HCEC 1CT (cell line): ENCODE measurements around the gene XG.
"Not testable (repeated sequence)": the region's sequence is repeated elsewhere in the genome, so short reads cannot be mapped to it uniquely, and the experiment has no call there.

Source experiments
- DNase-seq: peaks from one replicate; pipeline ENCODE4 v3.0.0-alpha.2; 2017

XG gene

GRCh38 chrX:2735270-2735669, 16.6 kb upstream of the XG start:
- no peak for DNase-seq

- DNase-seq = no peak
Observed at GRCh38 chrX:2740672-2741071, 11.2 kb upstream of the XG start.

DNA sequence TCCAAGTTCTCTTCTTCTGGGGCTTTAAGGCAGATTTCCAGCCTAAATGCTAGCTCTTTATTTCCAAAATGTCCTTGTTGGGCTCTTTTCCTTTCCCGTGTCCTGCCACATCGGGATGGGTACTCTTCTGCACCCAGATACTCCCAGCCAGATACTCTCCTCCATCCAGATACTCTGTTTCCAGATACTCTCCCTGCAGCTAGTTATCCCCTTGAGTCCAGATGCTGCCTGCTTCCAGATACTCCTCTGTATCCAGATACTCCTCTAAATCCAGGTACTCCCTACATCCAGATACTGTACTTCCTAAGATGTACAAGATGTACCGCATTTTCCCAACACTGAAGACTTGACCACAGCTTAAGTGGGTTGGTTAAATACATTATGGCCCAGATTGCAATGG, 10.5 kb upstream of the XG start:
- no peak for DNase-seq

GRCh38 chrX:2746250-2746649, 5.6 kb upstream of the XG start:
- not testable (repeated sequence) for DNase-seq

DNA sequence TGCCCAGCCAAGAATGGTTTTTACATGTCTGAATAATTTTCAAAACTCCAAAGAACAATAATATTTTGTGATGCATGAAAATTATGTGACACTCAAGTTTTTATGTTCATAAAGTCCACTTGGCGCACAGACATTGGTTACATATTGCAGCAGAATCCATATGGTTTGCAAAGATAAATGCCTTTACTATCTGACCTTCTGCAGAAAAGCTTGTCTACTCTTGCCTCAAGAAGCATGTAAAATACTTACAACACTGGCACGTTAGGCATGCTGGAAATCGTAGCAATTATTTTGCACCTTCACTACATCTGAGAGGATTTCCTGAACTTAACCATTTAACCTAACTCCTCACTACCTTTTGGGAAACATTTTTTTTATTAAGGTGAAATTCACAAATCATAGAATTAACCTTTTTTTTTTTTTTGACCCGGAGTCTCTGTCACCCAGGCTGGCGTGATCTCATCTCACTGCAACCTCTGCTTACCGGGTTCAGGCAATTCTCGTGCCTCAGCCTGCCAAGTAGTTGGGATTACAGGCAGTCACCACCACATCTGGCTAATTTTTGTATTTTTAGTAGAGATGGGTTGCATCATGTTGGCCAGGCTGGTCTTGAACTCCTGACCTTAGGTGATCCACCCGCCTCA, 3.5 kb upstream of the XG start:
- DNase-seq = no peak

DNA sequence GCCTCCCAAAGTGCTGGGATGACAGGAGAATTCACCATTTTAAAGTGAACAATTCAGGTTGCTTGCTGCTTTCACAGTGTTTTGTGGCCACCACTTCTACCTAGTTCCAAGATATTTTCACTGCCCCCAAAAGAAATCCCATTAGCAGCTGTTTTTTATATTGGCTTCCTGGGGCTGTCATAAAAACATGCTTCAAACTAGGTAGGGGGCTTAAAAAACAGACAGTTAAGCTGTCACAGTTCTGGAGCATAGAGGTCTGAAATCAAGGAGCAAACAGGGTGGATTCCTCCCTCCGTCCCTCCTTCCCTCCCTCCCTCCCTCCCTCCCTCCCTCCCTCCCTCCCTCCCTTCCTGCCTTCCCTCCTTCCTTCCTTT, 3.0 kb upstream of the XG start:
- no peak for DNase-seq

DNA sequence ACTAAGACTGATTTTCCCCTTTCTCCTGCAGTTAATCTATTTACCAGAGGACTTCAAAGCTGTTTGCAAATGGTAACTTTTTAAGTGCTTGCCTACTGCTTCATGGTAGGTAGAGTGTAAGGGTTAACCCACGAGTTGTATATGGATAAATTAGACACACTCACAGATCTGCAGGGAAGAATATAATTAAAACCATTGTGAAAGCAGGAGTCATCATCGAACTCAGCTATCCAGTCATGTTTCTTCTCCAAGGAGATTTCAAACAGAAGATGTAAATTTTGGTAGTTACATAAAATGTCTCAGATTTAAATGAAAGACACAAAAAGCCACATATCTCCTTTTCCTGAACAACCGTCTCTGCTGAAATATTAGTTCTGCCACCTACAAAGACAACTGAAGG, 549 bp upstream of the XG start:
- DNase-seq = no peak

GRCh38 chrX:2752441-2752840, 601 bp downstream of the XG start:
- DNase-seq = not testable (repeated sequence)

- not testable (repeated sequence) for DNase-seq
Observed at GRCh38 chrX:2755163-2755715, 3.4 kb downstream of the XG start.

DNA sequence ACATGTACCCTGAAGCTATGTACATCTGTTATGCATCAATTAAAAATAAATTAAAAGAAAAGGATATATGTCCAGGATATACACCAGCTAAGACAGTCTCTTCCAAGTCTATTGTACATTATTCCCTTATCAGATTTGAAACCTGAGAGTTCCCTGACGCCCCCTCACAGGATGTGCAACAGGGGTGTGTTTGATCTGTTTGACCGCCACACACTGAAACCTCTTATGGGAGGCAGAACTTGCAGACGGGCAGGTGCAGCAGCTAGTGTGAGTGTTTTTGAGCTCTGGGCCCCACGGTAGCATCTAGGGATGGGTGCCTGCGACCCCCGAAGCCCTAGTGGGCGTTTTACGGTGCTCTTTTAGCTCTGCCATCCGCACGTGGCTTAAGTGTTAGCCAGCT, 4.7 kb downstream of the XG start:
- DNase-seq = no peak

DNA sequence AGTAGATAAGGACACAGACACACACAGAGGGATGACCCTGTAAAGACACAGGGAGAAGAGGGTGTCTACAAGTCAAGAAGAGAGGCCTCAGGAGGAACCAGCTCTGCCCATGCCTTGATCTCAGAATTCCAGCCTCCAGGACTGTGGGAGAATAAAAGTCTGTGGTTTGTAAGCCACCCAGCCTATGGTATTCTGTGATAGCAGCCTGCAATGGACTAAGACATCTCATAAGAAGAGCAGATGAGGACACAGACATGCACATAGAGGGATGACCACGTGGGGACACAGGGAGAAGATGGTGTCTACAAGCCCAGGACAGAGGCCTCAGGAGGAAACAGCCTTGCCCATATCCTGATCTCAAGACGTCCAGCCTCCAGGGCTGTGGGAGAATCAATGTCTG, 9.4 kb downstream of the XG start:
- no peak for DNase-seq

DNA sequence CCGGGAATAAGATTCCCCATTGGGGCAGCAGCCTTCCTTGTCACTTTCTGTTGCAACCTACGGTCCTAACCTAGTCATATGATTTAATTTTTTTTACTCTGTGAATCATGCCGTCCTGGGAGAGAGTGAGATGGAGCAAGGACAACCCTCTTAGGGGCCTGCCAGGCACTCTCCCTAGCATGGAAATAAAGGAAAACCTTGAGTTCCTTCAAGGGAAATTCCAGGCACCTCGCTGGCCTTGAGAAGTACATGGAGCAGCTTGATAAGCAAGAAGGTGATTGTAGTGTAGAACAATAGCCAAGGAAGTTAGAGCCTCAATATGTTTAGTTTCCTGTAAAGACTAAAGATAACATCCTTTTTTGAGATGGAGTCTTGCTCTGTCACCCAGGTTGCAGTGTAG, 10.8 kb downstream of the XG start:
- not testable (repeated sequence) for DNase-seq

DNA sequence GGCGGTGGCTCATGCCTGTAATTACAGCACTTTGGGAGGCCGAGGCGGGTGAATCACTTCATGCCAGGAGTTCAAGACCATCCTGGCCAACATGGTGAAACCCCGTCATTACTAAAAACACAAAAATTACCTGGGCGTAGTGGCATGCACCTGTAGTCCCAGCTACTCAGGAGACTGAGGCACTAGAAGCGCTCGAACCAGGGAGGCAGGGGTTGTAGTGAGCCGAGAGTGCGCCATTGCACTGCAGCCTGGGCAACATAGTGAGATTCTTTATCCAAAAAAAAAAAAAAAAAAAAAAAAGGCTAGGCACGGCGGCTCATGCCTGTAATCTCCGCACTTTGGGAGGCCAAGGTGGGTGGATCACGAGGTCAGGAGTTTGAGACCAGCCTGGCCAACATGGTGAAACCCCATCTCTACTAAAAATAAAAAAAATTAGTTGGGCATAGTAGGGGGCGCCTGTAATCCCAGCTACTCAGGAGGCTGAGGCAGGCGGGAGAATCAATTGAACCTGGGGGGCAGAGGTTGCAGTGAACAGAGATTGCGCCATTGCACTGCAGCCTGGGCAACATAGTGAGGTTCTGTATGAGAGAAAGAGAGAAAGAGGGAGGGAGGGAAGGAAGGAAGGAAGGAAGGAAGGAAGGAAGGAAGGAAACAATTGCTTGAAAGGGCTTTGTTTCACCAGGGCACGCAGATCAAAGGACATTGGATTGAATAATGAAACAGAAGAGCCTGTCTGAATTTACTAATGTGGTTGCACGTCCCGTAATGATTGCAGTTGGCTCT, 13.1 kb downstream of the XG start:
- DNase-seq = not testable (repeated sequence)

DNA sequence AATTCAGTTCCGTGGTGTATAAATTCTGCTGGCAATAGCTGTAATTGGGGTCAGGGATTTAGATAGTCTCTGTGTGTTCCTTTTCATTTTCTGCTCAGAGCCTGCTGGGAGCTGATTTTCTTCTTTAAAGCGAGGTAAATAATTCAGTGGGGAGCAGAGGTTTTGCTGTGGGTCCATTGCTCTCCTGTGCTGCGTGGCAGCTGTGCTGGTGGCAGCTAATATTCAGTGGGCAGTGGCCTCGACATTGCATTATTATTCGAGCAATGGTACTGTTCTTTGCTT, 13.7 kb downstream of the XG start:
- no peak for DNase-seq

DNA sequence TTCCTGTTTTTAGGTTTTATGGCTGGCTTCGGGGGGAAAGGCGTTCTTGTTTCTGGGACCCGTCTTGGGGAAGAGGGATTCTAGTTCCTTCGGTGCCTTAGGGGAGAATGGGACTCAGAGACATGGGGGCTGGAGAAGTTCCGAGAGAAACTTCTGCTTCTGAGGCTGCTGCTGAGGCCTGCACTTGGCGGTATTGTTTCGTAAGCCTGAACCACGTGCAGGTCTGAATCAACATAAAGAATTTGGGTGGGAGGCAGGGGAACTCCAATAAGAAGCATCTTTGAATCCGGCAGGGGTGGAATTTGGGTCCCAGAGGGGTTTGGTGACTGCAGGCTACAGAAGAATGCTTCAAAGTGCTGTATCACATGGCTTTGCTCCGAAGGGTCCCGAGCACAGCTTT, 15.1 kb downstream of the XG start:
- no peak for DNase-seq

DNA sequence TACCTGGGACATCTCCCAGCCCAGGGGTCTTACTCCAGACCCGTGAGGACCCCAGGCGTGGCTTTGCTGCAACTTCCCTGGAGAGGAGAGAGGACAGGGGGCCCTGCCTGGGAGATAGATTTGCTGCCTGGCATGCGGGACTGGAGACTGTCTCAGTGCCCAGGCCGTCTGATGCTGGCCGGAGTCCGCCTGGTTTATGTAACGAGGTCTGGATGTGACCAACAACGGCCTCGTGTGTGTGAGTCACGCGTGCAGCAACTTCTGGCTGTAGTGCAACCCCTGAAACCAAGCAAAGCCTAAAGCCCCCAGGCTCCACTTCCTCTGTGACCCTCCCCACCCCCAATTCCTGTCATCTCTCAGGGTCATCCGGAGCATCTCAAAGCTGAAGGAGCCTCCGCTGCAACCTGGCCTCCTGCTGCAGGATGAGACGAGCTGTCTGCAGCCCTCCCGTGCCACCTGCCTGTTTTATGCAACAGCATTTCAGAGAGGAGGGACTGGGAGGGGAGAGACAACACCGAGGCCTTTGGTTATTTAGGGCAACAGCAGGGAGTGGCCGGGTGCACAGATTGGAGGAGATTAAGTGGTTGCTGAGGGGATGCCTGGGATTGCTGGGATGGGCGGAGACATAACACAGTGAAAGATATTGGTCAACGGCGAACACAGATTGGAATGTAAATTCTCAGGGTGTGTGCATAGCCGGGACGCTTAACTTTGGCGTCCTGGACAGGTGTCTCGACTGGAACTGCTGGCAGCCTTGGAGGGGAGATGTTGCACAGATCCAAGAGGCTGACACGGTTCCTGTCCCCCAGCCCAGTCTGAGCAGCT, 16.0 kb downstream of the XG start:
- DNase-seq = no peak

DNA sequence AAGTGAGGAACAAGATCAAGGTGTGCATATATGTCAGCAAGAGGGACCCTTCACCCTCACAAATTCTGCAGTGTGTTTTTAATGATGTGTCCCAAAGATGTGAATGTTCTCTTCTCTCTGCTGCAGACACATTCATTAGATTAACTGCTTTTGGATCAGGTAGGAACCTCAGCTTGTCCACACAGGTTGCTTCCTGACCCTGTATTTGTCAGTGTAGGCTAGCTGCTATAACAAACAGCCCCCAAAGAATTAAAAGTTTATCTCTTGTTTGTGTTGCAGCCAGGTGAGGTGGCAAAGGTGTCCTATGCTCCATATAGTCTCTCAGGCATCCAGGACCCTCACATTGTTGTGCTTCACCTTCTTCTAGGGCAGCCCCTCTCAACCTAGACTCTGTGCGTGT, 17.8 kb downstream of the XG start:
- no peak for DNase-seq

GRCh38 chrX:2773166-2774055, 21.6 kb downstream of the XG start:
- DNase-seq = not testable (repeated sequence)

GRCh38 chrX:2774057-2774456, 22.2 kb downstream of the XG start:
- no peak for DNase-seq

GRCh38 chrX:2774776-2775175, 22.9 kb downstream of the XG start:
- no peak for DNase-seq

- not testable (repeated sequence) for DNase-seq
Observed at GRCh38 chrX:2780472-2781225, 28.8 kb downstream of the XG start.

- no peak for DNase-seq
Observed at GRCh38 chrX:2781226-2781571, 29.4 kb downstream of the XG start.
